Breast epithelium (tissue), 3 donors: Measurements from ENCODE around the gene TRPM2.

Experiments
- CTCF ChIP-seq, 3 donors: fragments of 450-650 bp; IDR thresholded peaks; one replicate each; pipeline ENCODE4 v1.5.1; 2016 to 2017; ENCODE audit warnings: antibody characterized with exemption in 3 of 3, mild to moderate bottlenecking in 3 of 3, moderate library complexity in 3 of 3
- POLR2A ChIP-seq: fragments of 450-650 bp; IDR thresholded peaks from one replicate; pipeline ENCODE4 v1.6.1; 2016; ENCODE audit warnings: antibody characterized with exemption, mild to moderate bottlenecking, moderate library complexity
- POLR2AphosphoS5 ChIP-seq, 3 donors: sonication (generic); formaldehyde crosslinking; IDR thresholded peaks; one replicate each; pipeline ENCODE4 v1.6.1; 2017; ENCODE audit warnings: antibody characterized with exemption in 3 of 3

DNA sequence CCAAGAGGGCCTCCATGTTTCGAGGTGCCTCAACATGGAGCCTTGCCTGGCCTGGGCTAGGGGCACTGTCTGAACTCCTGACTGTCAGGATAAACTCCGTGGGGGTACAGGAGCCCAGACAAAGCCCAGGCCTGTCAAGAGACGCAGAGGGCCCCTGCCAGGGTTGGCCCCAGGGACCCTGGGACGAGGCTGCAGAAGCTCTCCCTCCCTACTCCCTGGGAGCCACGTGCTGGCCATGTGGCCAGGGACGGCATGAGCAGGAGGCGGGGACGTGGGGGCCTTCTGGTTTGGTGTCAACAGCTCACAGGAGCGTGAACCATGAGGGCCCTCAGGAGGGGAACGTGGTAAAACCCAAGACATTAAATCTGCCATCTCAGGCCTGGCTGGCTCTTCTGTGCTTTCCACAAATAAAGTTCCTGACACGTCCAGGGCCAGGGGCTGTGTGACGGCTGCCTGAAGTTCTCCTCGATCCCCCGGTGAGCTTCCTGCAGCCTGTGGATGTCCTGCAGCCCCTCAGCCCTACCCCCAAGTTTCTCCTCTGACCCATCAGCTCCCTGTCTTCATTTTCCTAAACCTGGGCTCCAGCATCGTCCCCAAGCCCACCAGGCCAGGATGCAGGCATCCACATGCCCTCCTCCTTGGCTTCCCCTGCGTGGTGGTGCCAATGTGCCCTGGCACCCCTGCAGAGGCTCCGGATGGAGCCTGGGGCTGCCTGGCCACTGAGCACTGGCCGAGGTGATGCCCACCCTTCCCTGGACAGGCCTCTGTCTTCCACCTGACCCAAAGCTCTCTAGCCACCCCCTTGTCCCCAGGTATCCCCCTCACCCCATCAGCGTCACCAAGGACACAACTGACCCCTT, 89.1 kb downstream of the TRPM2 start:
- TF ChIP-seq CTCF (IDR thresholded peaks at IDR 0.05) = no peak
- no peak for TF ChIP-seq POLR2A
- TF ChIP-seq POLR2AphosphoS5 (IDR thresholded peaks at IDR 0.05) = no peak
